Endothelial cell (in vitro differentiated cells): Measurements from ENCODE around the gene FAM124A. TPM values are rescaled to one million over a fixed set of nuclear protein-coding genes. Genes with fewer than 3 reads are reported as not detected.
A peak's percentile ranks its signal among the peaks of the same experiment; 100 is the strongest.

Experiments
- DNase-seq: peaks from one replicate; pipeline ENCODE4 v3.0.0; 2021; ENCODE audit warnings: low spot score
- H3K27ac Mint-ChIP-seq: one replicate; pipeline ENCODE4 v1.8.0; 2021; ENCODE audit warnings: mixed read lengths, inconsistent platforms; ENCODE audit not compliant: unreplicated experiment
- H3K27me3 Mint-ChIP-seq: one replicate; pipeline ENCODE4 v1.8.0; 2021; ENCODE audit warnings: mild to moderate bottlenecking, moderate library complexity, mixed read lengths, inconsistent platforms; ENCODE audit not compliant: unreplicated experiment
- H3K36me3 Mint-ChIP-seq: one replicate; pipeline ENCODE4 v1.8.0; 2021; ENCODE audit warnings: mild to moderate bottlenecking, low read depth, mixed read lengths, inconsistent platforms; ENCODE audit not compliant: unreplicated experiment
- H3K4me1 Mint-ChIP-seq: one replicate; pipeline ENCODE4 v1.8.0; 2021; ENCODE audit warnings: mild to moderate bottlenecking, mixed read lengths, inconsistent platforms; ENCODE audit not compliant: unreplicated experiment
- H3K4me3 Mint-ChIP-seq: one replicate; pipeline ENCODE4 v1.8.0; 2021; ENCODE audit warnings: mild to moderate bottlenecking, mixed read lengths, inconsistent platforms; ENCODE audit not compliant: unreplicated experiment
- H3K9me3 Mint-ChIP-seq: one replicate; pipeline ENCODE4 v1.8.0; 2021; ENCODE audit warnings: mixed read lengths, inconsistent platforms; ENCODE audit not compliant: unreplicated experiment
- CTCF ChIP-seq: fragments of 200-600 bp; sonication (generic); IDR thresholded peaks from one replicate; pipeline ENCODE4 v1.5.0; 2021; ENCODE audit warnings: antibody characterized with exemption; ENCODE audit not compliant: unreplicated experiment
- total RNA-seq: library from RNA; stranded (reverse); fragmentation: NEBNext Ultra II Directional; extraction: Animal tissue kit (Norgen Biotek cat#: 25700); gene quantifications from one replicate; pipeline ENCODE4 v1.2.1, GENCODE V29; 2021; ENCODE audit not compliant: unreplicated experiment

The FAM124A gene
- total RNA-seq, 1 donor from 2014 or later = 4.9 TPM

GRCh38 chr13:51246418-51247277 is 24.4 kb downstream of the FAM124A start:
- H3K27ac Mint-ChIP-seq = no peak overlapping the region
- TF ChIP-seq CTCF = no peak
- peaks cover 12% of the 10 kb centered on the region for H3K36me3 Mint-ChIP-seq
- no peak overlapping the region for H3K4me3 Mint-ChIP-seq
- H3K27me3 Mint-ChIP-seq = peaks cover 4% of the 10 kb centered on the region
- no peak for DNase-seq
- no peaks in the 10 kb centered on the region for H3K9me3 Mint-ChIP-seq
- no peaks in the 10 kb centered on the region for H3K4me1 Mint-ChIP-seq

- H3K27me3 Mint-ChIP-seq = peaks cover 4% of the 10 kb centered on the region
- H3K27ac Mint-ChIP-seq = no peak overlapping the region
- peaks cover 13% of the 10 kb centered on the region for H3K36me3 Mint-ChIP-seq
- no peak for DNase-seq
- TF ChIP-seq CTCF = no peak
- no peak overlapping the region for H3K4me3 Mint-ChIP-seq
- H3K9me3 Mint-ChIP-seq = no peaks in the 10 kb centered on the region
- no peaks in the 10 kb centered on the region for H3K4me1 Mint-ChIP-seq
Measured at GRCh38 chr13:51249255-51249654, 27.1 kb downstream of the FAM124A start.

- TF ChIP-seq CTCF = peak; percentile 54
- no peaks in the 10 kb centered on the region for H3K9me3 Mint-ChIP-seq
- no peak overlapping the region for H3K4me3 Mint-ChIP-seq
- no peaks in the 10 kb centered on the region for H3K4me1 Mint-ChIP-seq
- peaks cover 4% of the 10 kb centered on the region for H3K27me3 Mint-ChIP-seq
- DNase-seq = no peak
- no peak overlapping the region for H3K27ac Mint-ChIP-seq
- H3K36me3 Mint-ChIP-seq = peaks cover 8% of the 10 kb centered on the region
Measured at GRCh38 chr13:51249770-51250741, 27.9 kb downstream of the FAM124A start.

GRCh38 chr13:51251480-51251879 is 29.3 kb downstream of the FAM124A start:
- no peak for DNase-seq
- H3K4me1 Mint-ChIP-seq = no peaks in the 10 kb centered on the region
- peaks cover 4% of the 10 kb centered on the region for H3K27me3 Mint-ChIP-seq
- no peaks in the 10 kb centered on the region for H3K9me3 Mint-ChIP-seq
- H3K4me3 Mint-ChIP-seq = no peak overlapping the region
- H3K36me3 Mint-ChIP-seq = peaks cover 8% of the 10 kb centered on the region
- no peak overlapping the region for H3K27ac Mint-ChIP-seq
- TF ChIP-seq CTCF = no peak
